ENCODE data around the gene RNF144A. TPM values are rescaled to one million over a fixed set of nuclear protein-coding genes. Genes with fewer than 3 reads are reported as not detected.

Gene RNF144A
- total RNA-seq, 4 donors from 2014 or later, result 8.0 to 25.4 (median 15.8) TPM

GRCh38 chr2:6878549-6878948 lies 38.7 kb upstream of the RNF144A start:
- Histone ChIP-seq H3K4me1 (peaks cover 16% of the 10 kb centered on the region), H3K9me3 (no peaks in the 10 kb centered on the region), H3K36me3 (no peaks in the 10 kb centered on the region), H3K27me3 (no peaks in the 10 kb centered on the region), H3K4me3 (no peak overlapping the region), H3K27ac (no peak overlapping the region)
- WGBS, result 69% methylated on average over 4 of the region's 4 CpGs
- DNase-seq (ENCODE audit: low spot score in 2 of 2), result no peak
- no peak for TF ChIP-seq POLR2AphosphoS5 (IDR thresholded peaks at IDR 0.05)
- no peak for TF ChIP-seq EP300 (IDR thresholded peaks at IDR 0.05)
- TF ChIP-seq POLR2A (IDR thresholded peaks at IDR 0.05), result no peak
- TF ChIP-seq CTCF (IDR thresholded peaks at IDR 0.05), result no peak

GRCh38 chr2:6879011-6879410 lies 38.2 kb upstream of the RNF144A start:
- H3K36me3 ChIP-seq, result no peaks in the 10 kb centered on the region
- H3K27ac ChIP-seq, result no peak overlapping the region
- H3K4me1 ChIP-seq, result peaks cover 21% of the 10 kb centered on the region
- TF ChIP-seq POLR2A (IDR thresholded peaks at IDR 0.05) (no peak), CTCF (IDR thresholded peaks at IDR 0.05) (no peak), POLR2AphosphoS5 (IDR thresholded peaks at IDR 0.05) (no peak), EP300 (IDR thresholded peaks at IDR 0.05) (no peak)
- H3K4me3 ChIP-seq, result no peak overlapping the region
- H3K9me3 ChIP-seq, result no peaks in the 10 kb centered on the region
- DNase-seq (ENCODE audit: low spot score in 2 of 2), result no peak
- 71% methylated on average over 2 of the region's 2 CpGs for WGBS
- no peaks in the 10 kb centered on the region for H3K27me3 ChIP-seq

- H3K4me1 ChIP-seq, result peaks cover 22% of the 10 kb centered on the region
- no peak for TF ChIP-seq CTCF (IDR thresholded peaks at IDR 0.05)
- TF ChIP-seq POLR2AphosphoS5 (IDR thresholded peaks at IDR 0.05), result no peak
- TF ChIP-seq POLR2A (IDR thresholded peaks at IDR 0.05), result no peak
- TF ChIP-seq EP300 (IDR thresholded peaks at IDR 0.05), result no peak
- H3K4me3 ChIP-seq, result no peak overlapping the region
- WGBS, result 84% methylated on average over 2 of the region's 2 CpGs
- H3K36me3 ChIP-seq, result no peaks in the 10 kb centered on the region
- no peak overlapping the region for H3K27ac ChIP-seq
- DNase-seq (ENCODE audit: low spot score in 2 of 2), result no peak
- no peaks in the 10 kb centered on the region for H3K27me3 ChIP-seq
- H3K9me3 ChIP-seq, result no peaks in the 10 kb centered on the region
Measured at GRCh38 chr2:6880200-6880733, 36.9 kb upstream of the RNF144A start.

- Histone ChIP-seq H3K4me1 (peaks cover 22% of the 10 kb centered on the region), H3K4me3 (no peak overlapping the region), H3K27ac (no peak overlapping the region), H3K27me3 (no peaks in the 10 kb centered on the region), H3K9me3 (no peaks in the 10 kb centered on the region), H3K36me3 (no peaks in the 10 kb centered on the region)
- 82% methylated on average over 1 of the region's 1 CpG for WGBS
- DNase-seq (ENCODE audit: low spot score in 2 of 2), result no peak
- TF ChIP-seq CTCF (IDR thresholded peaks at IDR 0.05) (no peak), POLR2AphosphoS5 (IDR thresholded peaks at IDR 0.05) (no peak), POLR2A (IDR thresholded peaks at IDR 0.05) (no peak), EP300 (IDR thresholded peaks at IDR 0.05) (no peak)
Measured at GRCh38 chr2:6881046-6881445, 36.2 kb upstream of the RNF144A start.

- 98% methylated on average over 5 of the region's 5 CpGs for WGBS
- Histone ChIP-seq H3K27me3 (no peaks in the 10 kb centered on the region), H3K36me3 (no peaks in the 10 kb centered on the region), H3K9me3 (no peaks in the 10 kb centered on the region), H3K27ac (no peak overlapping the region), H3K4me1 (peaks cover 22% of the 10 kb centered on the region), H3K4me3 (no peak overlapping the region)
- TF ChIP-seq CTCF (IDR thresholded peaks at IDR 0.05) (no peak), POLR2AphosphoS5 (IDR thresholded peaks at IDR 0.05) (no peak), EP300 (IDR thresholded peaks at IDR 0.05) (no peak), POLR2A (IDR thresholded peaks at IDR 0.05) (no peak)
- no peak for DNase-seq (ENCODE audit: low spot score in 2 of 2)
Measured at GRCh38 chr2:6881516-6881915, 35.7 kb upstream of the RNF144A start.

Data from suprapubic skin (tissue), 4 donors.